Neuronal stem cell (in vitro differentiated cells): ENCODE results near the gene IP6K2.
A peak's percentile ranks its signal among the peaks of the same experiment; 100 is the strongest.

ENCODE experiments used
- DNase-seq: peaks from one replicate; pipeline ENCODE4 v3.0.0-alpha.2; 2013; ENCODE audit warnings: low spot score
- H2AFZ ChIP-seq: one replicate; pipeline ENCODE4 v1.6.1; 2013; ENCODE audit warnings: mild to moderate bottlenecking, low read length, inconsistent platforms
- H2AK5ac ChIP-seq: 2 replicates; pipeline ENCODE4 v1.6.1; 2013; ENCODE audit warnings: low read depth, mild to moderate bottlenecking, inconsistent platforms, low read length, moderate library complexity, mixed read lengths
- H2BK120ac ChIP-seq: 2 replicates; pipeline ENCODE4 v1.6.1; 2013; ENCODE audit warnings: low read depth, mild to moderate bottlenecking, inconsistent platforms, low read length, moderate library complexity, mixed read lengths
- H2BK12ac ChIP-seq: one replicate; pipeline ENCODE4 v1.6.1; 2013; ENCODE audit warnings: low read length, inconsistent platforms
- H2BK15ac ChIP-seq: 2 replicates; pipeline ENCODE4 v1.6.1; 2013; ENCODE audit warnings: mild to moderate bottlenecking, low read length, inconsistent platforms, mixed read lengths
- H2BK5ac ChIP-seq: one replicate; pipeline ENCODE4 v1.6.1; 2013; ENCODE audit warnings: inconsistent platforms, mild to moderate bottlenecking, low read length, moderate library complexity
- H3K14ac ChIP-seq: one replicate; pipeline ENCODE4 v1.6.1; 2013; ENCODE audit warnings: low read length, inconsistent platforms
- H3K18ac ChIP-seq: 2 replicates; pipeline ENCODE4 v1.6.1; 2013; ENCODE audit warnings: low read length, inconsistent platforms
- H3K23ac ChIP-seq: 2 replicates; pipeline ENCODE4 v1.6.1; 2013; ENCODE audit warnings: low read depth, mild to moderate bottlenecking, mixed read lengths, low read length, inconsistent platforms; ENCODE audit not compliant: poor library complexity
- H3K27ac ChIP-seq: replicated peaks from 3 replicates; pipeline ENCODE4 v1.5.1; 2013; ENCODE audit warnings: low read length, inconsistent platforms
- H3K27me3 ChIP-seq, 3 experiments: 2 replicates each; pipeline ENCODE4 v1.6.1; 2013; ENCODE audit warnings: low read length in 3 of 3, mild to moderate bottlenecking in 2 of 3, inconsistent platforms in 1 of 3, low read depth in 1 of 3, mixed read lengths in 1 of 3, moderate library complexity in 1 of 3; ENCODE audit not compliant: control insufficient read depth in 3 of 3, insufficient read depth in 3 of 3
- H3K36me3 ChIP-seq, 2 donors: replicated peaks in 1 of 2; 2 replicates each; pipeline ENCODE4 v1.6.1; 2013; ENCODE audit warnings: low read length in 2 of 2; ENCODE audit not compliant: control insufficient read depth in 2 of 2, insufficient read depth in 2 of 2
- H3K4ac ChIP-seq: 2 replicates; pipeline ENCODE4 v1.6.1; 2013; ENCODE audit warnings: inconsistent platforms, mild to moderate bottlenecking, low read length, moderate library complexity
- H3K4me1 ChIP-seq, 2 donors: 1 replicate in 1 of 2; 2 replicates in 1 of 2; pipeline ENCODE4 v1.6.1; 2013; ENCODE audit warnings: low read length in 2 of 2, low read depth in 1 of 2; ENCODE audit not compliant: control insufficient read depth in 2 of 2, insufficient read depth in 1 of 2
- H3K4me2 ChIP-seq: one replicate; pipeline ENCODE4 v1.6.1; 2013; ENCODE audit warnings: mild to moderate bottlenecking, low read length, inconsistent platforms; ENCODE audit not compliant: insufficient read depth, poor library complexity, severe bottlenecking
- H3K4me3 ChIP-seq, 2 donors: 2 replicates each; pipeline ENCODE4 v1.5.1; 2013; ENCODE audit warnings: low read length in 2 of 2, mild to moderate bottlenecking in 2 of 2, inconsistent platforms in 1 of 2, moderate library complexity in 1 of 2
- H3K79me1 ChIP-seq: one replicate; pipeline ENCODE4 v1.6.1; 2013; ENCODE audit warnings: low read depth, mild to moderate bottlenecking, inconsistent platforms, low read length, moderate library complexity
- H3K9ac ChIP-seq: one replicate; pipeline ENCODE4 v1.6.1; 2013; ENCODE audit warnings: mild to moderate bottlenecking, low read depth, low read length, inconsistent platforms; ENCODE audit not compliant: poor library complexity
- H3K9me3 ChIP-seq, 2 donors: replicated peaks in 1 of 2; 2 replicates each; pipeline versions ENCODE3 to v1.6.1; 2013; ENCODE audit warnings: low read length in 2 of 2, mild to moderate bottlenecking in 2 of 2, inconsistent platforms in 1 of 2, low read depth in 1 of 2, mixed read lengths in 1 of 2, moderate library complexity in 1 of 2; ENCODE audit not compliant: control insufficient read depth in 2 of 2, insufficient read depth in 1 of 2
- H4K8ac ChIP-seq: one replicate; pipeline ENCODE4 v1.6.1; 2013; ENCODE audit warnings: low read depth, mild to moderate bottlenecking, inconsistent platforms, low read length, moderate library complexity
- H4K91ac ChIP-seq: one replicate; pipeline ENCODE4 v1.6.1; 2013; ENCODE audit warnings: low read length, low read depth, mild to moderate bottlenecking, inconsistent platforms; ENCODE audit not compliant: poor library complexity
- WGBS, 2 donors: extraction: QIAGEN DNeasy Blood & Tissue Kit; methylation state at CpG; one replicate each; pipeline ENCODE4 v1.1.7; 2013; ENCODE audit warnings: missing lambda C conversion rate in 2 of 2, mixed read lengths in 1 of 2; ENCODE audit not compliant: insufficient read length in 2 of 2, insufficient replicate concordance in 1 of 2; ENCODE audit errors: extremely low coverage in 2 of 2; 5-methylcytosine and 5-hydroxymethylcytosine counted together

The IP6K2 gene

GRCh38 chr3:48698891-48699290, 18.1 kb downstream of the IP6K2 start:
- H3K9ac ChIP-seq: no peak overlapping the region
- H2BK5ac ChIP-seq: no peak overlapping the region
- H3K4me2 ChIP-seq: no peak overlapping the region
- peaks cover under 1% of the 10 kb centered on the region for H3K79me1 ChIP-seq
- H3K4me1 ChIP-seq: peaks cover 0 to 10% of the 10 kb centered on the region in 2 donors
- H2BK12ac ChIP-seq: no peak overlapping the region
- H2AK5ac ChIP-seq: no peak overlapping the region
- no peak overlapping the region for H2BK15ac ChIP-seq
- H3K27ac ChIP-seq: no peak overlapping the region
- no peak overlapping the region for H4K8ac ChIP-seq
- H4K91ac ChIP-seq: no peak overlapping the region
- no peak overlapping the region for H3K23ac ChIP-seq
- H3K4me3 ChIP-seq: no peak overlapping the region
- WGBS, 2 donors: no CpG with 5 or more reads among the region's 8 CpGs
- peaks cover 19 to 85% of the 10 kb centered on the region in 2 donors for H3K36me3 ChIP-seq
- no peak overlapping the region for H3K4ac ChIP-seq
- no peak overlapping the region for H3K18ac ChIP-seq
- H2AFZ ChIP-seq: no peak overlapping the region
- H3K14ac ChIP-seq: no peak overlapping the region
- H3K9me3 ChIP-seq: peaks cover 0 to 4% of the 10 kb centered on the region in 2 donors
- H2BK120ac ChIP-seq: no peak overlapping the region
- H3K27me3 ChIP-seq: no peaks in the 10 kb centered on the region
- DNase-seq: no peak

GRCh38 chr3:48697952-48698351, 19.1 kb downstream of the IP6K2 start:
- Histone ChIP-seq H2BK12ac (no peak overlapping the region), H4K91ac (no peak overlapping the region), H4K8ac (no peak overlapping the region), H3K27ac (no peak overlapping the region), H3K18ac (no peak overlapping the region), H3K9me3 (peaks cover 0 to 4% of the 10 kb centered on the region in 2 donors), H3K4me3 (no peak overlapping the region), H3K9ac (no peak overlapping the region), H3K4me1 (peaks cover 0 to 11% of the 10 kb centered on the region in 2 donors), H3K4me2 (no peak overlapping the region), H3K36me3 (peaks cover 27 to 91% of the 10 kb centered on the region in 2 donors), H3K14ac (no peak overlapping the region), H2BK120ac (no peak overlapping the region), H2AFZ (no peak overlapping the region), H2AK5ac (no peak overlapping the region), H3K23ac (no peak overlapping the region), H3K79me1 (peaks cover 2% of the 10 kb centered on the region), H2BK15ac (no peak overlapping the region), H2BK5ac (no peak overlapping the region), H3K4ac (no peak overlapping the region), H3K27me3 (no peaks in the 10 kb centered on the region)
- WGBS, 2 donors: no CpG with 5 or more reads among the region's 3 CpGs
- DNase-seq: no peak

- Histone ChIP-seq H3K4me1 (peaks cover 0 to 11% of the 10 kb centered on the region in 2 donors), H3K9me3 (peaks cover 0 to 4% of the 10 kb centered on the region in 2 donors), H2AK5ac (no peak overlapping the region), H2AFZ (no peak overlapping the region), H4K8ac (no peak overlapping the region), H3K36me3 (peaks cover 32 to 91% of the 10 kb centered on the region in 2 donors), H2BK15ac (no peak overlapping the region), H3K14ac (no peak overlapping the region), H3K18ac (no peak overlapping the region), H3K23ac (no peak overlapping the region), H3K9ac (no peak overlapping the region), H3K79me1 (peaks cover 5% of the 10 kb centered on the region), H2BK12ac (no peak overlapping the region), H3K4me3 (no peak overlapping the region), H3K4ac (no peak overlapping the region), H2BK5ac (no peak overlapping the region), H3K4me2 (no peak overlapping the region), H3K27ac (peak overlapping the region; percentile 8), H4K91ac (no peak overlapping the region), H2BK120ac (no peak overlapping the region), H3K27me3 (no peaks in the 10 kb centered on the region)
- DNase-seq: no peak
Measured at GRCh38 chr3:48696601-48697000, 20.4 kb downstream of the IP6K2 start.

- no peak overlapping the region for H3K23ac ChIP-seq
- H3K27ac ChIP-seq: peak overlapping the region; percentile 8
- no peak overlapping the region for H2BK12ac ChIP-seq
- H3K36me3 ChIP-seq: peaks cover 32 to 93% of the 10 kb centered on the region in 2 donors
- peaks cover 5% of the 10 kb centered on the region for H3K79me1 ChIP-seq
- no peak overlapping the region for H2AK5ac ChIP-seq
- H3K9me3 ChIP-seq: peaks cover 0 to 4% of the 10 kb centered on the region in 2 donors
- H3K4me2 ChIP-seq: no peak overlapping the region
- no peaks in the 10 kb centered on the region for H3K27me3 ChIP-seq
- H3K18ac ChIP-seq: no peak overlapping the region
- no peak overlapping the region for H4K91ac ChIP-seq
- no peak overlapping the region for H4K8ac ChIP-seq
- no peak overlapping the region for H3K14ac ChIP-seq
- peaks cover 0 to 11% of the 10 kb centered on the region in 2 donors for H3K4me1 ChIP-seq
- WGBS, 2 donors: no CpG with 5 or more reads among the region's 5 CpGs
- H3K9ac ChIP-seq: no peak overlapping the region
- H2BK15ac ChIP-seq: no peak overlapping the region
- no peak overlapping the region for H2AFZ ChIP-seq
- H3K4me3 ChIP-seq: no peak overlapping the region
- DNase-seq: no peak
- no peak overlapping the region for H2BK5ac ChIP-seq
- no peak overlapping the region for H2BK120ac ChIP-seq
- no peak overlapping the region for H3K4ac ChIP-seq
Measured at GRCh38 chr3:48696156-48696555, 20.9 kb downstream of the IP6K2 start.
